Activated naive CD8-positive, alpha-beta T cell treated with anti-CD3 and anti-CD28 coated beads, Interleukin-2, amount 50 U/mL, for 16 hours (primary cell): Measurements from ENCODE around the gene IGFBP2.

Experiments
- DNase-seq: peaks from one replicate; pipeline ENCODE4 v3.0.0-alpha.2; 2020; ENCODE audit warnings: low read depth, low spot score

IGFBP2 gene

GRCh38 chr2:216615298-216616082, 17.7 kb upstream of the IGFBP2 start:
- DNase-seq = no peak

GRCh38 chr2:216616083-216616678, 17.0 kb upstream of the IGFBP2 start:
- DNase-seq = no peak

GRCh38 chr2:216617159-216617815, 15.9 kb upstream of the IGFBP2 start:
- DNase-seq = no peak

GRCh38 chr2:216618785-216619184, 14.4 kb upstream of the IGFBP2 start:
- no peak for DNase-seq

- DNase-seq = no peak
Measured at GRCh38 chr2:216619411-216620393, 13.5 kb upstream of the IGFBP2 start.

- DNase-seq = no peak
Measured at GRCh38 chr2:216620786-216621185, 12.4 kb upstream of the IGFBP2 start.

GRCh38 chr2:216621292-216621691, 11.9 kb upstream of the IGFBP2 start:
- no peak for DNase-seq

- no peak for DNase-seq
Measured at GRCh38 chr2:216622526-216622925, 10.7 kb upstream of the IGFBP2 start.

GRCh38 chr2:216624251-216624650, 9.0 kb upstream of the IGFBP2 start:
- no peak for DNase-seq

- no peak for DNase-seq
Measured at GRCh38 chr2:216626168-216626874, 6.9 kb upstream of the IGFBP2 start.

- no peak for DNase-seq
Measured at GRCh38 chr2:216626875-216627245, 6.4 kb upstream of the IGFBP2 start.

GRCh38 chr2:216629784-216630183, 3.4 kb upstream of the IGFBP2 start:
- no peak for DNase-seq

GRCh38 chr2:216632346-216632951, 771 bp upstream of the IGFBP2 start:
- no peak for DNase-seq

- DNase-seq = no peak
Measured at GRCh38 chr2:216633616-216634369, 573 bp downstream of the IGFBP2 start.

GRCh38 chr2:216634370-216635148, 1.3 kb downstream of the IGFBP2 start:
- DNase-seq = no peak

GRCh38 chr2:216635171-216635570, 2.0 kb downstream of the IGFBP2 start:
- no peak for DNase-seq

GRCh38 chr2:216635701-216636550, 2.7 kb downstream of the IGFBP2 start:
- DNase-seq = no peak
